A375 (cell line): ENCODE measurements around the gene LIMD2. TPM values are rescaled to one million over a fixed set of nuclear protein-coding genes. Genes with fewer than 3 reads are reported as not detected.

Experiments used
- total RNA-seq: library from RNA; depleted of rRNA; stranded (reverse); fragments of >200 nt; shearing (Covaris generic); gene quantifications from 2 replicates; pipeline ENCODE4 v1.2.3, GENCODE V29; 2014; rRNA removed

LIMD2 gene
- 20.9 and 23.7 TPM in 2 replicates for total RNA-seq

GRCh38 chr17:63699638-63700527, at the start of gene LIMD2:
LIMD2 (minus strand) TSS chr17:63700125; CDS start chr17:63699298, 827 bp downstream.

GRCh38 chr17:63741408-63742173, 41.7 kb upstream of the LIMD2 start, which contains the start of gene STRADA:
STRADA (minus strand) TSS chr17:63741799; CDS start chr17:63728369, 13,430 bp downstream.

Other genes with a start within 250 kb of the LIMD2 start
- gene ACE, start 223.1 kb downstream of the LIMD2 start, total RNA-seq: 2.5 and 2.6 TPM in 2 replicates
- not detected in 2 replicates for gene KCNH6, start 176.8 kb downstream of the LIMD2 start, total RNA-seq
- 25.4 and 27.5 TPM in 2 replicates for gene DCAF7, start 149.6 kb downstream of the LIMD2 start, total RNA-seq
- 30.1 and 30.6 TPM in 2 replicates for gene TACO1, start 99.2 kb downstream of the LIMD2 start, total RNA-seq
- 19.0 and 22.9 TPM in 2 replicates for gene MAP3K3, start 77.7 kb downstream of the LIMD2 start, total RNA-seq
- 18.3 and 22.6 TPM in 2 replicates for gene STRADA, start 41.7 kb upstream of the LIMD2 start, total RNA-seq
- 73.7 and 79.6 TPM in 2 replicates for gene CCDC47, start 73.5 kb upstream of the LIMD2 start, total RNA-seq
- gene DDX42, start 74.0 kb upstream of the LIMD2 start, total RNA-seq: 61.0 and 70.2 TPM in 2 replicates
- gene PSMC5, start 127.3 kb upstream of the LIMD2 start, total RNA-seq: 100 and 120 TPM in 2 replicates
- gene FTSJ3, start 127.5 kb upstream of the LIMD2 start, total RNA-seq: 143 and 158 TPM in 2 replicates
- gene SMARCD2, start 142.6 kb upstream of the LIMD2 start, total RNA-seq: 109 and 111 TPM in 2 replicates
- not detected in 2 replicates for gene CSH2, start 173.6 kb upstream of the LIMD2 start, total RNA-seq
- not detected in 2 replicates for gene GH2, start 181.8 kb upstream of the LIMD2 start, total RNA-seq
- gene CSH1, start 196.4 kb upstream of the LIMD2 start, total RNA-seq: not detected in 2 replicates
- not detected in 2 replicates for gene CSHL1, start 211.1 kb upstream of the LIMD2 start, total RNA-seq
- not detected in 2 replicates for gene GH1, start 218.7 kb upstream of the LIMD2 start, total RNA-seq
- not detected in 2 replicates for gene CD79B, start 232.2 kb upstream of the LIMD2 start, total RNA-seq